K562 (cell line): ENCODE measurements around the gene B3GNT9. TPM values are rescaled to one million over a fixed set of nuclear protein-coding genes. Genes with fewer than 3 reads are reported as not detected.

Experiments used
- AFF4 ChIP-seq: sonication (generic); formaldehyde crosslinking; IDR thresholded peaks from 2 replicates; pipeline ENCODE4 v1.8.0; 2023; ENCODE audit warnings: mild to moderate bottlenecking, missing genetic modification reagents
- FIP1L1 ChIP-seq: fragments of 200-400 bp; formaldehyde crosslinking; IDR thresholded peaks from 2 replicates; pipeline ENCODE4 v1.6.1; 2018; ENCODE audit warnings: mild to moderate bottlenecking, low read depth, low read length; ENCODE audit not compliant: poor library complexity, severe bottlenecking
- GMEB1 ChIP-seq: fragments of 250-450 bp; sonication (Bioruptor Pico); IDR thresholded peaks from 2 replicates; pipeline ENCODE4 v1.4.0; 2020; ENCODE audit warnings: mild to moderate bottlenecking
- HDAC1 ChIP-seq, 2 experiments: fragments of 450-650 bp; IDR thresholded peaks; 2 replicates each; pipeline ENCODE4 v1.6.1; 2016 to 2017; ENCODE audit warnings: inconsistent platforms in 1 of 2, mild to moderate bottlenecking in 1 of 2, moderate library complexity in 1 of 2
- MYC ChIP-seq, 2 experiments: fragments of 250-450 bp in 1 of 2; sonication (Bioruptor Pico) in 1 of 2; IDR thresholded peaks; 2 replicates each; pipeline versions ENCODE4 v1.5.1 to v1.6.1; 2012 to 2021; ENCODE audit warnings: low read depth in 2 of 2, borderline replicate concordance in 1 of 2, improper control_type of control experiment in 1 of 2, low read length in 1 of 2, mild to moderate bottlenecking in 1 of 2, moderate library complexity in 1 of 2
- NCOR1 ChIP-seq: fragments of 450-650 bp; IDR thresholded peaks from 2 replicates; pipeline ENCODE4 v1.6.1; 2016; ENCODE audit warnings: mild to moderate bottlenecking, moderate library complexity
- RBM25 ChIP-seq: fragments of 200-400 bp; formaldehyde crosslinking; IDR thresholded peaks from 2 replicates; pipeline ENCODE4 v1.6.1; 2018; ENCODE audit warnings: low read length, low read depth, moderate library complexity; ENCODE audit not compliant: severe bottlenecking
- U2AF1 ChIP-seq: fragments of 200-400 bp; formaldehyde crosslinking; optimal IDR thresholded peaks from 2 replicates; pipeline ENCODE3; 2017; ENCODE audit warnings: mild to moderate bottlenecking, low read depth, low read length, moderate library complexity
- UBTF ChIP-seq, 2 experiments: IDR thresholded peaks; 2 replicates each; pipeline ENCODE4 v1.6.1; 2012; ENCODE audit warnings: improper control_type of control experiment in 2 of 2, low read depth in 2 of 2, low read length in 2 of 2, borderline replicate concordance in 1 of 2
- USF2 ChIP-seq: sonication (generic); formaldehyde crosslinking; IDR thresholded peaks from 2 replicates; pipeline ENCODE4 v1.5.0; 2020; ENCODE audit warnings: missing genetic modification reagents
- VEZF1 ChIP-seq: fragments of 200-800 bp; sonication (Bioruptor generic); IDR thresholded peaks from 2 replicates; pipeline ENCODE4 v1.6.1; 2017; ENCODE audit warnings: missing genetic modification characterization, missing compliant biosample characterization
- ZBTB2 ChIP-seq: fragments of 450-650 bp; IDR thresholded peaks from 2 replicates; pipeline ENCODE4 v1.6.1; 2016; ENCODE audit warnings: antibody characterized with exemption
- ZNF239 ChIP-seq: fragments of 250-450 bp; sonication (Bioruptor Pico); IDR thresholded peaks from 2 replicates; pipeline ENCODE4 v1.4.0; 2020; ENCODE audit warnings: mild to moderate bottlenecking
- polyA plus RNA-seq, 8 experiments: library from polyadenylated mRNA; depleted of rRNA in 4 of 8; stranded (reverse) in 5 of 8; unstranded in 3 of 8; fragments of >200 nt; fragmentation: Nextera tagmentation in 2 of 8; fragmentation: Illumina TruSeq in 1 of 8; extraction: Ambion mirVana in 2 of 8; extraction: Trizol in 1 of 8; gene quantifications; 2 replicates each; pipeline versions ENCODE4 v1.2.1 to v1.2.3, GENCODE V29; 2011 to 2014; ENCODE audit warnings: inconsistent platforms in 1 of 8, missing spikeins in 1 of 8
- total RNA-seq, 7 experiments: library from RNA; depleted of rRNA in 6 of 7; stranded (reverse); fragments of >200 nt in 6 of 7; fragmentation: Illumina TruSeq in 2 of 7; extraction: Trizol in 2 of 7; gene quantifications; 2 replicates each; pipeline versions ENCODE4 v1.2.1 to v1.2.3, GENCODE V29; 2011 to 2021; ENCODE audit warnings: low replicate concordance in 1 of 7

B3GNT9 gene
- total and polyA plus RNA-seq, 9 of the 15 experiments (the other 6 are each of a cell fraction or from before 2014, with no cell fraction given), result 0.01 to 1.8 (median 1.1) TPM; not detected in 1

- TF ChIP-seq USF2 (CRISPR knock-in tag) (peak; percentile 61), AFF4 (CRISPR knock-in tag) (peak; percentile 38; the same call in 1 of the 2 replicates), ZBTB2 (no peak), MYC (IDR thresholded peaks at IDR 0.05; ENCODE audit: low read depth, low read length) (peak; percentile 88), MYC (CRISPR knock-in tag; IDR thresholded peaks at IDR 0.05; ENCODE audit: borderline replicate concordance, low read depth) (no peak), NCOR1 (0 out of 2 replicates have a peak, but pooled peaks have one; percentile 25), VEZF1 (CRISPR knock-in tag) (peak; percentile 82), FIP1L1 (peak; percentile 85), GMEB1 (CRISPR knock-in tag) (peak; percentile 43), RBM25 (peak; percentile 13), U2AF1 (peak; percentile 61), HDAC1 (IDR thresholded peaks at IDR 0.05) (peak in 1 of 2 experiments; percentile 9; a peak in 1 of 4 replicates), UBTF (IDR thresholded peaks at IDR 0.05; ENCODE audit: borderline replicate concordance in 1 of 2, low read depth in 2 of 2, low read length in 2 of 2) (peak; percentile 81 to 92; a peak in 3 of 4 replicates), ZNF239 (CRISPR knock-in tag) (no peak)
Observed at GRCh38 chr16:67164599-67165061, 13.8 kb upstream of the B3GNT9 start, which contains the start of gene HSF4 (continued).
